Naive thymus-derived CD4-positive, alpha-beta T cell (primary cell): ENCODE data around the gene RABAC1. TPM values are rescaled to one million over a fixed set of nuclear protein-coding genes. Genes with fewer than 3 reads are reported as not detected.

Source experiments
- ATAC-seq: fragments of 150-1000 bp; cut with Tn5 transposase; 2 replicates; pipeline ENCODE4 v1.10.0; 2021; ENCODE audit warnings: mild to moderate bottlenecking, moderate library complexity
- CTCF ChIA-PET: fragments of 350-600 bp; sonication (Branson Sonifier 250); formaldehyde crosslinking; loops from one replicate; lab custom pipeline; 2021; ENCODE audit warnings: antibody characterized with exemption; lab: Charles Lee
- POLR2A ChIA-PET: fragments of 350-600 bp; sonication (Branson Sonifier 250); formaldehyde crosslinking; loops from one replicate; lab custom pipeline; 2021; ENCODE audit warnings: antibody characterized with exemption, inconsistent platforms; lab: Charles Lee
- DNase-seq, 9 donors: peaks; one replicate each; pipeline versions ENCODE4 v3.0.0 to v3.0.0-alpha.2; 2020 to 2022; ENCODE audit warnings: mixed read lengths in 1 of 9
- H3K27ac ChIP-seq: one replicate; pipeline ENCODE4 v1.7.0; 2013; ENCODE audit warnings: mild to moderate bottlenecking, low read depth, low read length, moderate library complexity
- H3K27me3 ChIP-seq, 2 donors: one replicate each; pipeline ENCODE4 v1.7.0; 2013; ENCODE audit warnings: low read length in 2 of 2, mild to moderate bottlenecking in 2 of 2, moderate library complexity in 2 of 2; ENCODE audit not compliant: control insufficient read depth in 2 of 2, insufficient read depth in 2 of 2
- H3K36me3 ChIP-seq, 3 experiments: 1 replicate in 2 of 3; 2 replicates in 1 of 3; pipeline ENCODE4 v1.7.0; 2013; ENCODE audit warnings: low read length in 3 of 3, mild to moderate bottlenecking in 3 of 3, moderate library complexity in 1 of 3; ENCODE audit not compliant: insufficient read depth in 3 of 3, control insufficient read depth in 2 of 3
- H3K4me1 ChIP-seq, 2 donors: one replicate each; pipeline ENCODE4 v1.7.0; 2013; ENCODE audit warnings: low read length in 2 of 2, mild to moderate bottlenecking in 2 of 2, moderate library complexity in 1 of 2; ENCODE audit not compliant: control insufficient read depth in 2 of 2, insufficient read depth in 2 of 2
- H3K4me3 ChIP-seq: 2 replicates; pipeline ENCODE4 v1.7.0; 2013; ENCODE audit warnings: mild to moderate bottlenecking, low read length
- H3K9me3 ChIP-seq, 3 experiments: 1 replicate in 2 of 3; 2 replicates in 1 of 3; pipeline ENCODE4 v1.7.0; 2013; ENCODE audit warnings: low read length in 3 of 3; ENCODE audit not compliant: control insufficient read depth in 2 of 3
- H3K27ac Mint-ChIP-seq, 9 donors: one replicate each; pipeline ENCODE4 v1.8.0; 2020 to 2022; ENCODE audit warnings: mixed read lengths in 9 of 9, mild to moderate bottlenecking in 8 of 9, moderate library complexity in 5 of 9, inconsistent platforms in 2 of 9
- H3K27me3 Mint-ChIP-seq, 5 donors: one replicate each; pipeline ENCODE4 v1.8.0; 2021 to 2022; ENCODE audit warnings: mixed read lengths in 5 of 5, mild to moderate bottlenecking in 1 of 5
- H3K36me3 Mint-ChIP-seq, 5 donors: one replicate each; pipeline ENCODE4 v1.8.0; 2020 to 2022; ENCODE audit warnings: mixed read lengths in 5 of 5, mild to moderate bottlenecking in 3 of 5, inconsistent platforms in 1 of 5
- H3K4me1 Mint-ChIP-seq, 7 donors: one replicate each; pipeline ENCODE4 v1.8.0; 2020 to 2022; ENCODE audit warnings: mixed read lengths in 7 of 7, mild to moderate bottlenecking in 3 of 7, inconsistent platforms in 1 of 7
- H3K4me3 Mint-ChIP-seq, 10 donors: one replicate each; pipeline ENCODE4 v1.8.0; 2020 to 2022; ENCODE audit warnings: mild to moderate bottlenecking in 10 of 10, mixed read lengths in 10 of 10, moderate library complexity in 6 of 10, inconsistent platforms in 2 of 10
- H3K9me3 Mint-ChIP-seq, 11 donors: one replicate each; pipeline ENCODE4 v1.8.0; 2020 to 2022; ENCODE audit warnings: mixed read lengths in 11 of 11, mild to moderate bottlenecking in 4 of 11, inconsistent platforms in 1 of 11, moderate library complexity in 1 of 11
- intact Hi-C, 2 donors: fragments of 100-400 bp; cut with micrococcal nuclease; formaldehyde crosslinking; loops; one replicate each; pipeline ENCODE4 v1.15.1; 2023
- polyA plus RNA-seq, 2 donors: library from polyadenylated mRNA; unstranded; fragments of 300-500 nt; fragmentation: Illumina TruSeq; gene quantifications; one replicate each; pipeline ENCODE4 v1.2.3, GENCODE V29; 2021
- total RNA-seq, 6 experiments: library from RNA in 5 of 6; stranded (reverse) in 5 of 6; gene quantifications; 1 replicate in 5 of 6; 2 replicates in 1 of 6; pipeline ENCODE4 v1.2.3 and lab custom pipeline; 2021 to 2026

The RABAC1 gene
- total and polyA plus RNA-seq, 7 experiments from 2014 or later: 70.4 to 187 (median 86.4) TPM

- H3K9me3 Mint-ChIP-seq: no peaks in the 10 kb centered on the region
- H3K27ac Mint-ChIP-seq: peak overlapping the region; percentile 84 to 100 (median 96)
- peaks cover 23 to 41% of the 10 kb centered on the region in 2 donors for H3K4me1 ChIP-seq
- H3K4me3 ChIP-seq: no peak overlapping the region
- CTCF ChIA-PET: interaction anchor here (0.7 to 4.2 kb wide), 4 partner anchors 38 to 85 kb away, joined by 3 to 26 read pairs (median 14); partner anchors contain the start of gene RPS19
- H3K4me1 Mint-ChIP-seq: peaks cover 27 to 50% (median 41%) of the 10 kb centered on the region in 7 donors
- POLR2A ChIA-PET: interaction anchor here (0.9 to 9.3 kb wide), 11 partner anchors 8 to 85 kb away, joined by 3 to 106 read pairs (median 5); partner anchors contain the start of genes ARHGEF1, CD79A, RABAC1 and RPS19
- no peaks in the 10 kb centered on the region for H3K36me3 Mint-ChIP-seq
- H3K27me3 ChIP-seq: no peaks in the 10 kb centered on the region
- H3K9me3 ChIP-seq: no peaks in the 10 kb centered on the region
- peak overlapping the region in 9 of 10 donors; percentile 39 to 77 (median 60) for H3K4me3 Mint-ChIP-seq
- peak; percentile 45 to 90 (median 82) for DNase-seq
- intact Hi-C loops: loop anchor here (1.0 to 2.0 kb wide), 3 partner anchors 16 to 70 kb away; partner anchors contain the start of gene ERFL (in 1 of the 2)
- peak; percentile 96 for ATAC-seq
- H3K27ac ChIP-seq: peak overlapping the region; percentile 57
- H3K27me3 Mint-ChIP-seq: peaks cover 0 to 16% (median 4%) of the 10 kb centered on the region in 5 donors
- H3K36me3 ChIP-seq: no peaks in the 10 kb centered on the region
These were observed 13.9 kb downstream of the RABAC1 start for GRCh38 chr19:41945135-41945766.

GRCh38 chr19:41944336-41944735 lies 14.8 kb downstream of the RABAC1 start:
- H3K36me3 ChIP-seq: no peaks in the 10 kb centered on the region
- peaks cover 0 to 16% (median 4%) of the 10 kb centered on the region in 5 donors for H3K27me3 Mint-ChIP-seq
- H3K27me3 ChIP-seq: no peaks in the 10 kb centered on the region
- H3K27ac Mint-ChIP-seq: peak overlapping the region in 8 of 9 donors; percentile 79 to 100 (median 96)
- ChIA-PET POLR2A (interaction anchor here (1.0 to 9.3 kb wide), 5 partner anchors 10 to 57 kb away, joined by 4 to 106 read pairs (median 6); partner anchors contain the start of genes ARHGEF1 and RABAC1), CTCF (interaction anchor here (3.7 kb wide), 1 partner anchor 71 kb away, joined by 26 read pairs; no protein-coding TSS in a partner anchor)
- no peaks in the 10 kb centered on the region for H3K9me3 Mint-ChIP-seq
- H3K4me1 Mint-ChIP-seq: peaks cover 27 to 46% (median 41%) of the 10 kb centered on the region in 7 donors
- ATAC-seq: no peak
- H3K4me1 ChIP-seq: peaks cover 23 to 41% of the 10 kb centered on the region in 2 donors
- peak overlapping the region; percentile 46 for H3K27ac ChIP-seq
- no peaks in the 10 kb centered on the region for H3K36me3 Mint-ChIP-seq
- no peak for DNase-seq
- intact Hi-C loops: loop anchor here (2.0 kb wide), 2 partner anchors 16 to 70 kb away; partner anchors contain the start of gene ERFL (in 1 of the 2)
- peak overlapping the region in 2 of 10 donors; percentile 14 to 53 for H3K4me3 Mint-ChIP-seq
- H3K9me3 ChIP-seq: no peaks in the 10 kb centered on the region
- no peak overlapping the region for H3K4me3 ChIP-seq

- Histone ChIP-seq H3K9me3 (no peaks in the 10 kb centered on the region), H3K4me1 (peaks cover 22 to 37% of the 10 kb centered on the region in 2 donors), H3K4me3 (no peak overlapping the region), H3K36me3 (no peaks in the 10 kb centered on the region), H3K27me3 (no peaks in the 10 kb centered on the region), H3K27ac (no peak overlapping the region)
- Mint-ChIP-seq H3K27me3 (peaks cover 0 to 22% (median 4%) of the 10 kb centered on the region in 5 donors), H3K9me3 (no peaks in the 10 kb centered on the region), H3K36me3 (no peaks in the 10 kb centered on the region), H3K4me1 (peaks cover 26 to 47% (median 41%) of the 10 kb centered on the region in 7 donors), H3K27ac (peak overlapping the region; percentile 2 to 97 (median 85)), H3K4me3 (peak overlapping the region; percentile 23 to 95 (median 79))
- ChIA-PET POLR2A (interaction anchor here (1.2 to 9.3 kb wide), 3 partner anchors 11 to 69 kb away, joined by 8 to 106 read pairs (median 9); partner anchors contain the start of gene ARHGEF1), CTCF (interaction anchor here (1.0 to 2.1 kb wide), 3 partner anchors 9 to 82 kb away, joined by 3 to 10 read pairs (median 4); partner anchors contain the start of gene RPS19)
- ATAC-seq (no peak), DNase-seq (no peak)
- intact Hi-C loops: no loop called here
These were observed 17.5 kb downstream of the RABAC1 start for GRCh38 chr19:41941410-41942202.

GRCh38 chr19:41940731-41941409 lies 18.3 kb downstream of the RABAC1 start:
- peaks cover 0 to 26% (median 4%) of the 10 kb centered on the region in 5 donors for H3K27me3 Mint-ChIP-seq
- POLR2A ChIA-PET: interaction anchor here (1.2 to 9.3 kb wide), 3 partner anchors 10 to 68 kb away, joined by 8 to 106 read pairs (median 9); partner anchors contain the start of gene ARHGEF1
- ATAC-seq (no peak), DNase-seq (no peak)
- Histone ChIP-seq H3K4me3 (peak overlapping the region; percentile 52), H3K27ac (peak overlapping the region; percentile 57), H3K36me3 (no peaks in the 10 kb centered on the region), H3K27me3 (no peaks in the 10 kb centered on the region), H3K9me3 (no peaks in the 10 kb centered on the region), H3K4me1 (peaks cover 16 to 34% of the 10 kb centered on the region in 2 donors)
- intact Hi-C loops: no loop called here
- no peaks in the 10 kb centered on the region for H3K9me3 Mint-ChIP-seq
- CTCF ChIA-PET: interaction anchor here (1.0 to 2.1 kb wide), 3 partner anchors 10 to 81 kb away, joined by 3 to 10 read pairs (median 4); partner anchors contain the start of gene RPS19
- H3K36me3 Mint-ChIP-seq: no peaks in the 10 kb centered on the region
- peak overlapping the region; percentile 80 to 95 (median 89) for H3K4me3 Mint-ChIP-seq
- H3K27ac Mint-ChIP-seq: peak overlapping the region; percentile 56 to 97 (median 86)
- H3K4me1 Mint-ChIP-seq: peaks cover 28 to 47% (median 39%) of the 10 kb centered on the region in 7 donors

- Histone ChIP-seq H3K27me3 (peaks cover 0 to 4% of the 10 kb centered on the region in 2 donors), H3K4me3 (peak overlapping the region; percentile 52), H3K4me1 (peaks cover 10 to 31% of the 10 kb centered on the region in 2 donors), H3K36me3 (no peaks in the 10 kb centered on the region), H3K27ac (peak overlapping the region; percentile 67), H3K9me3 (no peaks in the 10 kb centered on the region)
- intact Hi-C loops: no loop called here
- ChIA-PET CTCF (no interaction called here), POLR2A (interaction anchor here (1.1 to 9.3 kb wide), 5 partner anchors 10 to 80 kb away, joined by 3 to 106 read pairs (median 5); partner anchors contain the start of genes ARHGEF1 and RPS19)
- H3K9me3 Mint-ChIP-seq: no peaks in the 10 kb centered on the region
- H3K36me3 Mint-ChIP-seq: no peaks in the 10 kb centered on the region
- H3K4me3 Mint-ChIP-seq: peak overlapping the region; percentile 80 to 95 (median 89)
- DNase-seq (peak in 2 of 9 donors; percentile 35 to 70), ATAC-seq (peak; percentile 30)
- peak overlapping the region in 8 of 9 donors; percentile 64 to 94 (median 84) for H3K27ac Mint-ChIP-seq
- H3K27me3 Mint-ChIP-seq: peaks cover 0 to 31% (median 4%) of the 10 kb centered on the region in 5 donors
- peaks cover 25 to 44% (median 38%) of the 10 kb centered on the region in 7 donors for H3K4me1 Mint-ChIP-seq
These were observed 19.0 kb downstream of the RABAC1 start for GRCh38 chr19:41939861-41940730.
